H9 (cell line): ENCODE measurements around the gene FBXO28. TPM values are rescaled to one million over a fixed set of nuclear protein-coding genes. Genes with fewer than 3 reads are reported as not detected.

ENCODE experiments used
- DNase-seq: peaks from one replicate; pipeline ENCODE4 v3.0.0-alpha.2; 2017
- H2AFZ ChIP-seq: one replicate; pipeline ENCODE4 v1.6.1; 2013; ENCODE audit warnings: mild to moderate bottlenecking, low read length, control low read depth, moderate library complexity
- H2AK5ac ChIP-seq: 2 replicates; pipeline ENCODE4 v1.6.1; 2013; ENCODE audit warnings: low read length, control low read depth, mixed read lengths; ENCODE audit not compliant: insufficient read length
- H2BK120ac ChIP-seq: one replicate; pipeline ENCODE4 v1.6.1; 2013; ENCODE audit warnings: low read depth, mild to moderate bottlenecking, low read length, control low read depth, inconsistent platforms; ENCODE audit not compliant: poor library complexity, severe bottlenecking
- H2BK12ac ChIP-seq: 2 replicates; pipeline ENCODE4 v1.6.1; 2013; ENCODE audit warnings: low read length, control low read depth, mixed read lengths, low read depth; ENCODE audit not compliant: insufficient read length
- H2BK15ac ChIP-seq: 2 replicates; pipeline ENCODE4 v1.6.1; 2013; ENCODE audit warnings: low read depth, low read length, control low read depth
- H2BK20ac ChIP-seq: one replicate; pipeline ENCODE4 v1.6.1; 2013; ENCODE audit warnings: low read depth, mild to moderate bottlenecking, low read length, control low read depth, inconsistent platforms; ENCODE audit not compliant: poor library complexity, severe bottlenecking
- H2BK5ac ChIP-seq: 2 replicates; pipeline ENCODE4 v1.6.1; 2013; ENCODE audit warnings: low read length, control low read depth, mixed read lengths; ENCODE audit not compliant: insufficient read length
- H3K14ac ChIP-seq: 2 replicates; pipeline ENCODE4 v1.6.1; 2013; ENCODE audit warnings: low read length, control low read depth; ENCODE audit not compliant: insufficient read depth
- H3K18ac ChIP-seq: 2 replicates; pipeline ENCODE4 v1.6.1; 2013; ENCODE audit warnings: low read depth, mild to moderate bottlenecking, mixed read lengths, low read length, control low read depth; ENCODE audit not compliant: insufficient read length
- H3K23ac ChIP-seq: 2 replicates; pipeline ENCODE4 v1.6.1; 2013; ENCODE audit warnings: low read length, control low read depth, mixed read lengths, low read depth; ENCODE audit not compliant: insufficient read length
- H3K23me2 ChIP-seq: 2 replicates; pipeline ENCODE4 v1.6.1; 2013; ENCODE audit warnings: low read depth, mild to moderate bottlenecking, mixed read lengths, low read length, control low read depth; ENCODE audit not compliant: insufficient read length, poor library complexity, severe bottlenecking
- H3K27ac ChIP-seq: 2 replicates; pipeline ENCODE4 v1.5.1; 2013; ENCODE audit warnings: low read length, control low read depth, mixed read lengths, low read depth; ENCODE audit not compliant: insufficient read length
- H3K27me3 ChIP-seq: 2 replicates; pipeline ENCODE4 v1.6.1; 2013; ENCODE audit warnings: low read length, control low read depth, inconsistent platforms; ENCODE audit not compliant: insufficient read depth
- H3K4ac ChIP-seq: 2 replicates; pipeline ENCODE4 v1.6.1; 2013; ENCODE audit warnings: low read depth, mild to moderate bottlenecking, control low read depth, inconsistent platforms, low read length, moderate library complexity
- H3K4me1 ChIP-seq: 2 replicates; pipeline ENCODE4 v1.6.1; 2013; ENCODE audit warnings: low read length, control low read depth, inconsistent platforms; ENCODE audit not compliant: insufficient read depth
- H3K4me2 ChIP-seq: 2 replicates; pipeline ENCODE4 v1.6.1; 2013; ENCODE audit warnings: low read length, control low read depth, mixed read lengths; ENCODE audit not compliant: insufficient read length, insufficient read depth
- H3K56ac ChIP-seq: 2 replicates; pipeline ENCODE4 v1.6.1; 2013; ENCODE audit warnings: low read depth, mild to moderate bottlenecking, mixed read lengths, low read length, control low read depth; ENCODE audit not compliant: insufficient read length
- H3K79me1 ChIP-seq: 2 replicates; pipeline ENCODE4 v1.6.1; 2013; ENCODE audit warnings: low read depth, mild to moderate bottlenecking, moderate library complexity, low read length, control low read depth, inconsistent platforms; ENCODE audit not compliant: insufficient read depth, poor library complexity, severe bottlenecking
- H3K79me2 ChIP-seq: 2 replicates; pipeline ENCODE4 v1.6.1; 2013; ENCODE audit warnings: low read length, control low read depth, inconsistent platforms; ENCODE audit not compliant: insufficient read depth
- H3K9ac ChIP-seq: 2 replicates; pipeline ENCODE4 v1.6.1; 2013; ENCODE audit warnings: low read length, control low read depth, mixed read lengths; ENCODE audit not compliant: insufficient read length; ENCODE audit errors: extremely low read depth
- H3K9me3 ChIP-seq: one replicate; pipeline ENCODE4 v1.6.1; 2013; ENCODE audit warnings: low read depth, low read length, inconsistent platforms; ENCODE audit not compliant: control insufficient read depth
- H3T11ph ChIP-seq: one replicate; pipeline ENCODE4 v1.6.1; 2013; ENCODE audit warnings: mild to moderate bottlenecking, low read length, control low read depth, inconsistent platforms
- H4K20me1 ChIP-seq: one replicate; pipeline ENCODE4 v1.6.1; 2013; ENCODE audit not compliant: control insufficient read depth, insufficient read length, insufficient read depth
- H4K5ac ChIP-seq: 2 replicates; pipeline ENCODE4 v1.6.1; 2013; ENCODE audit warnings: low read depth, mild to moderate bottlenecking, mixed read lengths, low read length, control low read depth; ENCODE audit not compliant: insufficient read length
- H4K8ac ChIP-seq: replicated peaks from 2 replicates; pipeline ENCODE4 v1.6.1; 2013; ENCODE audit warnings: low read length, control low read depth, mixed read lengths, low read depth; ENCODE audit not compliant: insufficient read length
- H4K91ac ChIP-seq: 2 replicates; pipeline ENCODE4 v1.6.1; 2013; ENCODE audit warnings: low read depth, mild to moderate bottlenecking, moderate library complexity, mixed read lengths, low read length, control low read depth; ENCODE audit not compliant: insufficient read length
- H3K27ac Mint-ChIP-seq, 3 experiments: 2 replicates in 2 of 3; 3 replicates in 1 of 3; pipeline ENCODE4 v1.8.0; 2020 to 2021; ENCODE audit warnings: mixed read lengths in 3 of 3, mild to moderate bottlenecking in 1 of 3, moderate library complexity in 1 of 3
- H3K27me3 Mint-ChIP-seq: 2 replicates; pipeline ENCODE4 v1.8.0; 2021; ENCODE audit warnings: low read depth, mild to moderate bottlenecking, moderate library complexity, mixed read lengths
- H3K36me3 Mint-ChIP-seq, 3 experiments: 2 replicates in 2 of 3; 3 replicates in 1 of 3; pipeline ENCODE4 v1.8.0; 2020 to 2021; ENCODE audit warnings: low read depth in 3 of 3, mixed read lengths in 3 of 3; ENCODE audit not compliant: insufficient read depth in 1 of 3
- H3K4me1 Mint-ChIP-seq, 2 experiments: 2 replicates each; pipeline ENCODE4 v1.8.0; 2020; ENCODE audit warnings: mixed read lengths in 2 of 2
- H3K4me3 Mint-ChIP-seq, 2 experiments: 2 replicates in 1 of 2; 3 replicates in 1 of 2; pipeline ENCODE4 v1.8.0; 2020 to 2021; ENCODE audit warnings: mild to moderate bottlenecking in 2 of 2, mixed read lengths in 2 of 2, moderate library complexity in 1 of 2
- H3K9me3 Mint-ChIP-seq, 2 experiments: 2 replicates in 1 of 2; 3 replicates in 1 of 2; pipeline ENCODE4 v1.8.0; 2020; ENCODE audit warnings: mild to moderate bottlenecking in 2 of 2, mixed read lengths in 2 of 2, moderate library complexity in 1 of 2
- CTCF ChIP-seq: fragments of 200-600 bp; sonication (generic); conservative IDR thresholded peaks from 3 replicates; pipeline ENCODE4 v1.8.0; 2021; ENCODE audit warnings: antibody characterized with exemption, mild to moderate bottlenecking
- WGBS: extraction: QIAGEN DNeasy Blood & Tissue Kit; methylation state at CpG from one replicate; pipeline ENCODE4 v1.1.7; 2013; ENCODE audit warnings: missing lambda C conversion rate, low lambda C conversion rate, mixed read lengths; ENCODE audit not compliant: insufficient read length; ENCODE audit errors: extremely low coverage; 5-methylcytosine and 5-hydroxymethylcytosine counted together
- long read RNA-seq: library from polyadenylated mRNA; unstranded; transcript quantifications from one replicate; pipeline ENCODE4 v2.0.0, GENCODE V29; 2020
- total RNA-seq: library from RNA; stranded (reverse); gene quantifications from 2 replicates; pipeline ENCODE4 v1.2.1, GENCODE V29; 2021

FBXO28 gene
- total RNA-seq = 45.7 and 55.0 TPM in 2 replicates
- long read RNA-seq, full-length matches to known transcripts = 266 of 287 reads
- long read RNA-seq, partial matches to known transcripts = 7 of 287 reads
- long read RNA-seq, other reads (novel, unspliced or antisense) = 14 of 287 reads

GRCh38 chr1:224113918-224114786 lies at the start of gene FBXO28:
TSS of gene FBXO28 (plus strand) at chr1:224114111. CDS start at chr1:224114130, 19 bp downstream.
- Histone ChIP-seq H3T11ph (no peak within 1 kb of the TSS), H2BK20ac (no peak within 1 kb of the TSS), H4K8ac (no peak within 1 kb of the TSS), H3K27me3 (no peaks in the 10 kb centered on the region), H3K4ac (peak within 1 kb of the TSS; percentile 93), H2BK12ac (no peak within 1 kb of the TSS), H3K79me2 (peaks cover 24% of the 10 kb centered on the region; the same call in 1 of the 2 replicates), H3K9ac (peak within 1 kb of the TSS; percentile 95), H4K5ac (no peak within 1 kb of the TSS), H4K20me1 (no peaks in the 10 kb centered on the region), H3K4me2 (peak within 1 kb of the TSS; percentile 91), H2AK5ac (no peak within 1 kb of the TSS), H3K79me1 (no peaks in the 10 kb centered on the region), H2BK120ac (peak within 1 kb of the TSS; percentile 3), H3K9me3 (no peaks in the 10 kb centered on the region), H3K23me2 (no peaks in the 10 kb centered on the region), H3K23ac (no peak within 1 kb of the TSS), H3K56ac (peak within 1 kb of the TSS; percentile 69), H3K14ac (peak within 1 kb of the TSS; percentile 91), H3K18ac (peak within 1 kb of the TSS; percentile 95), H4K91ac (peak within 1 kb of the TSS; percentile 95), H2BK5ac (peak within 1 kb of the TSS; percentile 87), H3K4me1 (no peaks in the 10 kb centered on the region), H3K27ac (peak within 1 kb of the TSS; percentile 58), H2AFZ (no peak within 1 kb of the TSS), H2BK15ac (no peak within 1 kb of the TSS)
- Mint-ChIP-seq H3K9me3 (no peaks in the 10 kb centered on the region), H3K4me3 (peak within 1 kb of the TSS; percentile 92 to 94), H3K27ac (peak within 1 kb of the TSS; percentile 91 to 97 (median 96)), H3K27me3 (peaks cover 5% of the 10 kb centered on the region), H3K36me3 (peaks cover 0 to 3% (median under 1%) of the 10 kb centered on the region in 3 experiments; a peak in 4 of 7 replicates), H3K4me1 (peaks cover 21 to 29% of the 10 kb centered on the region in 2 experiments)
- peak; percentile 97 for DNase-seq
- TF ChIP-seq CTCF = no peak
- no CpG with 5 or more reads among the region's 60 CpGs for WGBS
